ENCODE measurements around the gene CISD2.
A peak's percentile ranks its signal among the peaks of the same experiment; 100 is the strongest.
"Not testable (repeated sequence)": the region's sequence is repeated elsewhere in the genome, so short reads cannot be mapped to it uniquely, and the experiment has no call there.

Gene CISD2

GRCh38 chr4:102877477-102878106 lies 8.8 kb downstream of the CISD2 start:
- not testable (repeated sequence) for H3K27me3 ChIP-seq (ENCODE audit: control insufficient read depth, insufficient read depth, low read length); H3K27ac ChIP-seq (ENCODE audit: low read depth, low read length); H3K4me1 ChIP-seq (ENCODE audit: control insufficient read depth, insufficient read depth, low read length); H3K9ac ChIP-seq (ENCODE audit: low read depth, low read length); H3K4me3 ChIP-seq (ENCODE audit: low read depth, low read length)
- H3K36me3 ChIP-seq (ENCODE audit: control insufficient read depth, insufficient read depth, low read length), result peaks cover 37% of the 10 kb centered on the region
- peaks cover 18% of the 10 kb centered on the region for H3K9me3 ChIP-seq (ENCODE audit: control insufficient read depth, insufficient read depth, low read length)

DNA sequence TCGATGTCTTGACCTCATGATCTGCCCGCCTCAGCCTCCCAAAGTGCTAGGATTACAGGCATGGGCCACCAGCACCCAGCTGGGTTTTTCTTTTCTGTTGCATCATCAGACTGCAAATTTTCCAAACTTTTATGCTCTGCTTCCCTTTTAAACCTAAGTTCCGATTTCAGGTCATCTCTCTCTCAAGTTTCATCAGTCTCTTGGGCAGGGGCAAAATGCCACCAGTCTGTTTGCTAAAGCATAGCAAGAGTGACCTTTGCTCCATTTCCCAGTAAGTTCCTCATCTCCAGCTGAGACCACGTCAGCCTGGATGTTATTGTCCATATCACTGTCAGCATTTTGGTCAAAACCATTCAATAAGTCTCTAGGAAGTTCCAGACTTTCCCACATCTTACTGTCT lies 9.6 kb downstream of the CISD2 start:
- Histone ChIP-seq H3K9me3 (ENCODE audit: control insufficient read depth, insufficient read depth, low read length) (peaks cover 18% of the 10 kb centered on the region), H3K36me3 (ENCODE audit: control insufficient read depth, insufficient read depth, low read length) (peaks cover 33% of the 10 kb centered on the region)
- not testable (repeated sequence) for H3K4me1 ChIP-seq (ENCODE audit: control insufficient read depth, insufficient read depth, low read length); H3K9ac ChIP-seq (ENCODE audit: low read depth, low read length); H3K27me3 ChIP-seq (ENCODE audit: control insufficient read depth, insufficient read depth, low read length); H3K4me3 ChIP-seq (ENCODE audit: low read depth, low read length); H3K27ac ChIP-seq (ENCODE audit: low read depth, low read length)

DNA sequence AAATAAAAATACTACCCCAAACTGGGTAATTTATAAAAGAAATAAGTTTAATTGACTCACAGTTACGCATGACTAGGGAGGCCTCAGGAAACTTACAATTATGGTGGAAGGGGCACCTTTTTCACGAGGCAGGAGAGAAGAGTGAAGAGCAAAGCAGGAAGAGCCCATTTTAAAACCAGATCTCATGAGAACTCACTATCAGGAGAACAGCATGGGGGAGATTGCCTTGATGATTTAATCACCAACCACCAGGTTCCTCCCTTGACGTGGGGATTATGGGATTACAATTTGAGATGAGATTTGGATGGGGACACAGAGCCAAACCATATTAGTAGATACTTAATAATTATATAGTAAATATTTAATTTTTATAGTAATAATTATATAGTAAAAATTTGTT lies 10.1 kb downstream of the CISD2 start:
- Histone ChIP-seq H3K4me3 (ENCODE audit: low read depth, low read length) (no peak overlapping the region), H3K27me3 (ENCODE audit: control insufficient read depth, insufficient read depth, low read length) (no peaks in the 10 kb centered on the region), H3K4me1 (ENCODE audit: control insufficient read depth, insufficient read depth, low read length) (peaks cover 6% of the 10 kb centered on the region; the same call in 1 of the 2 replicates), H3K27ac (ENCODE audit: low read depth, low read length) (no peak overlapping the region), H3K9me3 (ENCODE audit: control insufficient read depth, insufficient read depth, low read length) (peaks cover 18% of the 10 kb centered on the region), H3K36me3 (ENCODE audit: control insufficient read depth, insufficient read depth, low read length) (peaks cover 33% of the 10 kb centered on the region), H3K9ac (ENCODE audit: low read depth, low read length) (no peak overlapping the region)

- Histone ChIP-seq H3K27ac (ENCODE audit: low read depth, low read length) (no peak overlapping the region), H3K9me3 (ENCODE audit: control insufficient read depth, insufficient read depth, low read length) (peaks cover 11% of the 10 kb centered on the region), H3K9ac (ENCODE audit: low read depth, low read length) (no peak overlapping the region), H3K4me1 (ENCODE audit: control insufficient read depth, insufficient read depth, low read length) (peaks cover 6% of the 10 kb centered on the region; the same call in 1 of the 2 replicates), H3K27me3 (ENCODE audit: control insufficient read depth, insufficient read depth, low read length) (no peaks in the 10 kb centered on the region), H3K36me3 (ENCODE audit: control insufficient read depth, insufficient read depth, low read length) (peaks cover 11% of the 10 kb centered on the region), H3K4me3 (ENCODE audit: low read depth, low read length) (no peak overlapping the region)
These were observed 12.6 kb downstream of the CISD2 start for GRCh38 chr4:102881343-102881742.

DNA sequence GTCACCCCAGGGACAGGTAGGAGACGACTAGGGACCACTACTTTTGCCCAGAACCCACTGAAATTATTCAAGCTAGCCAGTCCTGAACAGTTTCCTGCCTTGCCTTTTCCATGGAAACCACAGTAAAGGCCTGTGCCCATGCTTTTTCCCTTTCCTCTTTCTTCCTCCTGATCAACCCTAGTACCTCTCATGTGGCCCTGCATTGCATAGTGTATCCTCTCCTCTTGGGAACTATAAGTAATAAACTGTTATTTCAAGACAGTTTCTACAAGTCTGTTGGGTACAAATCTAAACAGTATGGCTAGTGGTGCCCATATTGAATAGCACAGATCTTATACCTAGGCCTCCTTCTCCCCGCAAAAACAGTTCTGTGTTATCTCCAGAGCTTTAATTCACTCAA lies 14.5 kb downstream of the CISD2 start:
- no peaks in the 10 kb centered on the region for H3K9me3 ChIP-seq (ENCODE audit: control insufficient read depth, insufficient read depth, low read length)
- H3K27me3 ChIP-seq (ENCODE audit: control insufficient read depth, insufficient read depth, low read length), result no peaks in the 10 kb centered on the region
- H3K36me3 ChIP-seq (ENCODE audit: control insufficient read depth, insufficient read depth, low read length), result no peaks in the 10 kb centered on the region
- H3K4me1 ChIP-seq (ENCODE audit: control insufficient read depth, insufficient read depth, low read length), result peaks cover 8% of the 10 kb centered on the region; the same call in 1 of the 2 replicates
- H3K4me3 ChIP-seq (ENCODE audit: low read depth, low read length), result no peak overlapping the region
- H3K27ac ChIP-seq (ENCODE audit: low read depth, low read length), result peak overlapping the region; percentile 35
- H3K9ac ChIP-seq (ENCODE audit: low read depth, low read length), result no peak overlapping the region

- not testable (repeated sequence) for H3K4me1 ChIP-seq (ENCODE audit: control insufficient read depth, insufficient read depth, low read length); H3K27me3 ChIP-seq (ENCODE audit: control insufficient read depth, insufficient read depth, low read length); H3K9ac ChIP-seq (ENCODE audit: low read depth, low read length); H3K4me3 ChIP-seq (ENCODE audit: low read depth, low read length); H3K9me3 ChIP-seq (ENCODE audit: control insufficient read depth, insufficient read depth, low read length); H3K27ac ChIP-seq (ENCODE audit: low read depth, low read length); H3K36me3 ChIP-seq (ENCODE audit: control insufficient read depth, insufficient read depth, low read length)
These were observed 19.8 kb downstream of the CISD2 start for GRCh38 chr4:102888570-102888969.

DNA sequence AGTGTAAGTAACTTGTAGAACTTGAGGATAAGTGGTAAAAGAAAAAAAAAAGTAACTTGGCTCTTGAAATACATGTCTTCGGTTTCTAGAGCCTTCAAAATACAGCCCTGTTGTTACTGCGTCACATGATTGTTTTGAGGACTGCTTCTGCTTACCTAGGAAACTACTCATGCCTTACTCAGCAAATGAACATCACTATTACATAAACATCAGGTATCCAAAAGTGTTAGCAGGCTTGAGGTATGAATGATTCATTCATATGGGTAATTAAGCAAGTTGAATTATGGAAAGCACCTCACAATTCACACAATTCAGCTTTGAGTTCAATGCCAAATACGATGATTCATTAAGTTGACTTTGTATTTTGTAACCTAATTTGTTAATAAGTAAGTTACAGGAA lies 21.1 kb downstream of the CISD2 start:
- H3K27me3 ChIP-seq (ENCODE audit: control insufficient read depth, insufficient read depth, low read length); H3K36me3 ChIP-seq (ENCODE audit: control insufficient read depth, insufficient read depth, low read length); H3K27ac ChIP-seq (ENCODE audit: low read depth, low read length); H3K9ac ChIP-seq (ENCODE audit: low read depth, low read length); H3K4me1 ChIP-seq (ENCODE audit: control insufficient read depth, insufficient read depth, low read length); H3K9me3 ChIP-seq (ENCODE audit: control insufficient read depth, insufficient read depth, low read length); H3K4me3 ChIP-seq (ENCODE audit: low read depth, low read length): not testable (repeated sequence)

DNA sequence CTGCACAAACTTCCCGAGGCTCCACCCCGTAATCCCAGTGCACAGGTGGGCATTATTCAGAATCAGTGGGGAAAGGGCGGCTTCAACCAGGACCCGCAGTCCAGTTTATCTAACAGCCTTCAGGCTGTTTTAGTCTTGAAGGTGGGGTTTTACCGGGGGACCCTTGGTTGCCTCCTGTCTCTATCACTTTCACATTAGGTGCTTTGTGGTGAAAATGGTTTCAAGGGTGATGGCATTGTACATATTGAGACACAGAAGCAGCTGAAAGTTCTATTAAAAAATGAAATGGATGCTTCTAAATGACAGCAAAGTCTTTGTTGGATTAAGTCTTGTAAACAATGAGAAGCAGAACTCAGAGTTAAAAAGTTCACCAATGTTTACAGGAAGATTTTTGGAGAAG lies 27.8 kb downstream of the CISD2 start:
- not testable (repeated sequence) for H3K27ac ChIP-seq (ENCODE audit: low read depth, low read length); H3K4me3 ChIP-seq (ENCODE audit: low read depth, low read length); H3K9me3 ChIP-seq (ENCODE audit: control insufficient read depth, insufficient read depth, low read length); H3K4me1 ChIP-seq (ENCODE audit: control insufficient read depth, insufficient read depth, low read length); H3K36me3 ChIP-seq (ENCODE audit: control insufficient read depth, insufficient read depth, low read length); H3K27me3 ChIP-seq (ENCODE audit: control insufficient read depth, insufficient read depth, low read length); H3K9ac ChIP-seq (ENCODE audit: low read depth, low read length)

DNA sequence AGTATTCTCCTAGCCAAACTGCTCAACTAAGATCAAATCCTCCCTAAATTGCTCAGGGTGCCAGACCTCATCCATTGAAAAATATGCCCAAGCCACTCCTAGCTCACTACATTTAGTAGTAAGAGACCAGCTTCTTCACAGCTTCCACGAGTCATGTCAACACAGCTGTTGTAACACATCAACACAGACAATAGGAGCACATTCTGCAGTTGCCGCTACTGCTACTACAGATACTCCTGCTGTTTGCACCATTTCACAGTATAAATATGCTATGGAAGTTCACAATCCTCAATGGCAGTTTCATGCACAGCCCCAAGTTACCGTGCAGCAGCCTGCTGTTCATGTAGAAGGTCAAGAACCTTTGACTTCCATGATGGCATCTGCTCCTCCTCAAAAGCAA lies 28.8 kb downstream of the CISD2 start:
- not testable (repeated sequence) for H3K9me3 ChIP-seq (ENCODE audit: control insufficient read depth, insufficient read depth, low read length); H3K9ac ChIP-seq (ENCODE audit: low read depth, low read length); H3K27me3 ChIP-seq (ENCODE audit: control insufficient read depth, insufficient read depth, low read length); H3K4me3 ChIP-seq (ENCODE audit: low read depth, low read length); H3K36me3 ChIP-seq (ENCODE audit: control insufficient read depth, insufficient read depth, low read length); H3K27ac ChIP-seq (ENCODE audit: low read depth, low read length); H3K4me1 ChIP-seq (ENCODE audit: control insufficient read depth, insufficient read depth, low read length)

DNA sequence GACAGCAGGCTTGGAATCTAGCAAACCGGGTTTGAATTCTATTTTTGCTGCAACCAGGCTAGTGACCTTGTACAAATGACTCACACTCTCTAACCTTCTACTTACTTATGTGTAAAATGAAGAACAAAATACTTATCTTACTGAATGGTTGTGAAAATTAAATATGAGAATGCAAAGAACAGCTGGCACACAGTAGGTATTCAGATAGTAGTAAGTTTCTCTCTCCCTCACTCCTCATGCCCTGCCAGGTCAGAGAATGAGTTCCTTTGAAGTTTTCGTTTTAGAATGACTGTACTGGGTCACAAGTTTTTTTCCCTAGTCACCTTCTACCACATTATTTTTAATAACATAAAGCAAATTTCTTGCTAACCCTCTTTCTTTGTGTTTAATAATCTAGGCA lies 33.0 kb downstream of the CISD2 start:
- Histone ChIP-seq H3K27ac (ENCODE audit: low read depth, low read length) (no peak overlapping the region), H3K9ac (ENCODE audit: low read depth, low read length) (no peak overlapping the region), H3K4me3 (ENCODE audit: low read depth, low read length) (no peak overlapping the region), H3K4me1 (ENCODE audit: control insufficient read depth, insufficient read depth, low read length) (no peaks in the 10 kb centered on the region), H3K27me3 (ENCODE audit: control insufficient read depth, insufficient read depth, low read length) (no peaks in the 10 kb centered on the region), H3K36me3 (ENCODE audit: control insufficient read depth, insufficient read depth, low read length) (no peaks in the 10 kb centered on the region), H3K9me3 (ENCODE audit: control insufficient read depth, insufficient read depth, low read length) (no peaks in the 10 kb centered on the region)

- Histone ChIP-seq H3K36me3 (ENCODE audit: control insufficient read depth, insufficient read depth, low read length) (no peaks in the 10 kb centered on the region), H3K27ac (ENCODE audit: low read depth, low read length) (no peak overlapping the region), H3K9me3 (ENCODE audit: control insufficient read depth, insufficient read depth, low read length) (no peaks in the 10 kb centered on the region; the same call in 1 of the 2 replicates), H3K4me1 (ENCODE audit: control insufficient read depth, insufficient read depth, low read length) (no peaks in the 10 kb centered on the region), H3K9ac (ENCODE audit: low read depth, low read length) (no peak overlapping the region), H3K4me3 (ENCODE audit: low read depth, low read length) (no peak overlapping the region), H3K27me3 (ENCODE audit: control insufficient read depth, insufficient read depth, low read length) (no peaks in the 10 kb centered on the region)
These were observed 50.1 kb downstream of the CISD2 start for GRCh38 chr4:102918859-102919258.

DNA sequence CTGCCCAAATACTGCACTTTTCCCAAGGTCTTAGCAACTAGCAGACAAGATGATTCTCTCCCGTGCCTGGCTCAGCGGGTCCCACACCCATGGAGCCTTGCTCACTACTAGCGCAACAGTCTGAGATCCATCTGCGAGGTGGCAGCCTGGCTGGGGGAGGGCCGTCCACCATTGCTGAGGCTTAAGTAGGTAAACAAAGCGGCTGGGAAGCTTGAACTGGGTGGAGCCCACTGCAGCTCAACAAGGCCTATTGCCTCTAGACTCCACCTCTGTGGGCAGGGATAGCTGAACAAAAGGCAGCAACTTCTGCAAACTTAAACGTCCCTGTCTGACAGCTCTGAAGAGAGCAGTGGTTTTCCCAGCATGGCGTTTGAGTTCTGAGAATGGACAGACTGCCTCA lies 50.9 kb downstream of the CISD2 start:
- not testable (repeated sequence) for H3K9me3 ChIP-seq (ENCODE audit: control insufficient read depth, insufficient read depth, low read length); H3K36me3 ChIP-seq (ENCODE audit: control insufficient read depth, insufficient read depth, low read length); H3K4me1 ChIP-seq (ENCODE audit: control insufficient read depth, insufficient read depth, low read length); H3K27me3 ChIP-seq (ENCODE audit: control insufficient read depth, insufficient read depth, low read length); H3K4me3 ChIP-seq (ENCODE audit: low read depth, low read length); H3K9ac ChIP-seq (ENCODE audit: low read depth, low read length); H3K27ac ChIP-seq (ENCODE audit: low read depth, low read length)
